GM23248 (cell line): ENCODE data around the gene CEP57.

Experiments used
- EZH2 ChIP-seq: fragments of 200-600 bp; sonication (generic); IDR thresholded peaks from 2 replicates; pipeline ENCODE4 v1.6.1; 2018; ENCODE audit warnings: antibody characterized with exemption, mild to moderate bottlenecking; ENCODE audit not compliant: insufficient read depth, poor library complexity, severe bottlenecking
- EZH2phosphoT487 ChIP-seq: fragments of 200-600 bp; sonication (generic); IDR thresholded peaks from 2 replicates; pipeline ENCODE4 v1.6.1; 2018; ENCODE audit warnings: antibody characterized with exemption, moderate library complexity, mild to moderate bottlenecking, low read depth; ENCODE audit not compliant: insufficient read depth

DNA sequence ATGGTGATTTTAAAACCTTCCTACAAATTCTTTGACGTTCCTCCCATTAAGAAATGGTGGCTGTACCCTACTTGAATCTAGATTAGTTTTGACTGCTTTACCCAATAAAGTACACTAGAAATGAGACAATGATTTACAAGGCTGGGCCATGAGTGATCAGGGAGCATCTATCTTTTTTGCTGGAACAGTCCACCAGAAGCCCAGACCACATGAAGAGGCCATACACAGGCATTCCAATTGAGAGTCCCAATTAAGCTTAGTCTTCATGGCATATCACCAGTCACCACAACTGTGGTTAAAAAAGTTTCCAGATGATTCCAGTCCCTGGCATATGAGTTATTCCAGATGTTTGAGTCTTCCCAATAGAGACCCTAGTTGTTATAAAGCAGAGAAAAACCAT, 40.2 kb upstream of the CEP57 start:
- TF ChIP-seq EZH2 (no peak), EZH2phosphoT487 (no peak)
